Embryonic facial prominence (tissue), 1 donor: ENCODE measurements around the gene CDH12.
"Not testable (repeated sequence)": the region's sequence is repeated elsewhere in the genome, so short reads cannot be mapped to it uniquely, and the experiment has no call there.

ENCODE experiments used
- DNase-seq: peaks from one replicate; pipeline ENCODE4 v3.0.0-alpha.2; 2016; ENCODE audit errors: extremely low spot score

The CDH12 gene

GRCh38 chr5:22650511-22650910 lies 202.6 kb downstream of the CDH12 start:
- DNase-seq, result no peak

- no peak for DNase-seq
Measured at GRCh38 chr5:22649074-22649473, 204.1 kb downstream of the CDH12 start.

GRCh38 chr5:22644859-22645258 lies 208.3 kb downstream of the CDH12 start:
- DNase-seq, result no peak

DNA sequence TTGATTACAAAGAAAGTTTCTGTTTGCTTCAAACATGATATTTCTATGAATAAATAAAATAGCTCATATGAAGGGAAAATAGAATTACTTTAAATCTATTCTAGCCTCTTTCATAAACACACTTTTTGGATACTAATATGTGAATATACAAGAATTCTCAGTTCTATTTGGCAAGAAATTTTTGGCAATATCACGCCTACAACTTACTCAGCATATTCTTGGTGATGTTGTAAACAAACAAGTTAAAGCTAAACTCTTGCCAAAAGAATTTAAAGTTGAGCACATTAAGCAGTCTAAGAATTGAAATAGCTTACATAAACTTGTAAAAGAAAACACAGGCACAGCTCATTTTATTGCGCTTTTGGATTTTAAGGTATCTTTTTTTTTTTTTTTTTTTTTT lies 209.8 kb downstream of the CDH12 start:
- DNase-seq, result no peak

DNA sequence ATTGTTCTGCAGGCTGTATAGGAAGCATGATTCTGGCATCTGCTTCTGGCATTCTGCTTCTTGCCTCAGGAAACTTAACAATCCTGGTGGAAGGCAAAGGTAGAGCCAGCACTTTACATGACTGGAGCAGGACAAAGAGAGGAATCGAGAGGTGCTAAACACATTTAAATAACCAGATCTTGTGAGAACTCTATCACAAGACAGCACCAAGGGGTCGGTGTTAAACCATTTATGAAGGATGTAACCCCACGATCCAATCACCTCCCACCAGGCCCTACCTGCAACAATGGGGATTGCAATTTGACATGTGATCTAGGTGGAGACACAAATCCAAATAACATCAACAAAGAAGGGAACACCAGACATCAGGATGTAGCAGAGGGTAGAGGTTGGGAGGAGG lies 221.5 kb downstream of the CDH12 start:
- DNase-seq, result no peak

GRCh38 chr5:22627029-22627428 lies 226.1 kb downstream of the CDH12 start:
- DNase-seq, result no peak

- DNase-seq, result no peak
Measured at GRCh38 chr5:22625451-22625850, 227.7 kb downstream of the CDH12 start.

- no peak for DNase-seq
Measured at GRCh38 chr5:22621084-22621483, 232.1 kb downstream of the CDH12 start.

- no peak for DNase-seq
Measured at GRCh38 chr5:22615964-22616363, 237.2 kb downstream of the CDH12 start.

- DNase-seq, result no peak
Measured at GRCh38 chr5:22614486-22615094, 238.6 kb downstream of the CDH12 start.

GRCh38 chr5:22612928-22613327 lies 240.2 kb downstream of the CDH12 start:
- DNase-seq, result no peak

DNA sequence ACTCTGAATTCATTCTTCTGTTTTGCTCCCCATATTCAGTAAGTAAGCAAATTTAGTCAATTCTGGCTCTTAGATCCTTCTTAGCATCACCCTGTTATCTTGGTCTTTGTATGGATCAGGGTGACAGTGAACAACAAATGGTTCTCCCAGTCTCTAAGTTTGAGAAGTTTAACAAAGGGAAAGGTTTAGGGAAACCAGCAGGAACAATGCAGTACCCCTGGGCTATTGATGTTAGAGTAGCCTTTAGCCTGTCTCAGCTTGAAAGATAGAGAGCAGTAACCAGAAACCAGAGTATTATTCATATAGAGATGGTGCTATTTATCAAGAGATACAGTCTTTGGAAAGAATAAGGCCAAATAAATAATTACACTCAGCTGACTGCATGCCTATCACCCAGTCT lies 241.8 kb downstream of the CDH12 start:
- no peak for DNase-seq

DNA sequence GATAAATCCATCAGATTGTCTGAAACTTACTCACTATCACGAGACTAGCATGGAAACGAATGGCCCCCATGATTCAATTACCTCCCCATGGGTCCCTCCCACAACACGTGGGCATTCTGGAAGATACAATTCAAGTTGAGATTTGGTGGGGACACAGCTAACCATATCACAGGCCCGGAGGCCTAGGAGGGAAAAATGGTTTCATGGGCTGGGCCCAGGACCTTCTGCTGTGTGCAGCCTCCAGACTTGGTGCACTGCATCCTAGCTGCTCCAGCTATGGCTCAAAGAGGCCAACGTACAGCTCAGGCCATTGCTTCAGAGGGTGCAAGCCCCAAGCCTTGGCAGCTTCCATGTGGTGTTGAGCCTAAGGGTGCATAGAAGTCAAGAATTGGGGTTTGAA lies 245.6 kb downstream of the CDH12 start:
- DNase-seq, result not testable (repeated sequence)

DNA sequence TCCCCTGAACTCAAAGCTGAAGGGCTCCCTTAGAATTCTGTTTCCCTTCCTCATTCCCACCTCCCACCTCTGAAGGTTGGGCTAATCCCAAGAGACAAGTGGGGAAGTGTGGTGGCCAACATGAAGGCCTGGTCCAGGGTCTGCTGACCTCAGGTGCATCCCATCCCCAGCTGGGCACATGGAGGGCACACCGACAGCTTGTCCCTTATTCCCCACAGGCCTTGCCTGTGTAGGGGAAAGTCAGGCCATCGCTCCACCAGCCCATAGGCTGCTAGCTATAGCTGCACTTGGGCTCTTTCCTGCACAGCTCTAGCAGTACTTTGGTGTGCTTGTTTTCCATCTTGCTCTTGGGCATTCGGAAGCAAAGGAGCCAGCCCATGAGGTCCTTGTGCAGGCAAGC lies 247.7 kb downstream of the CDH12 start:
- no peak for DNase-seq

- no peak for DNase-seq
Measured at GRCh38 chr5:22604711-22605110, 248.4 kb downstream of the CDH12 start.

DNA sequence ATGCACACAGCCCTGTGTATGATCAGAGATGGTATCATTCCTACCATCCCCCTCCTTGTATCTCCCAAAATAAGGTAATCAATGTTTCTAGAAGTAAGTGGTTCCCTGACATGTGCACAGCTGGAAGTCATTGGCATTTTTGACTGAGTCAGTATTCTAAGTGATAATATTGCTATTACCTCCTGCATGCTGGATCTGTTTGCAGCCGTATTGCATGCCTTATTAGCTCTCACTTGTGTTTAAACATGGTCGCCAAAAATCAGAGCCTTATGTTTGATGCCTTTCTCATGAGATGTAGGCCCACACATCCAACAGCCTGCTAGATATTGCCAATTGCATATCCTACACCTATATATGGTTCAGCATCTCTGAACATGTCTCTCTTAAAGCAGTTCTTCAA lies 254.3 kb downstream of the CDH12 start:
- DNase-seq, result no peak

DNA sequence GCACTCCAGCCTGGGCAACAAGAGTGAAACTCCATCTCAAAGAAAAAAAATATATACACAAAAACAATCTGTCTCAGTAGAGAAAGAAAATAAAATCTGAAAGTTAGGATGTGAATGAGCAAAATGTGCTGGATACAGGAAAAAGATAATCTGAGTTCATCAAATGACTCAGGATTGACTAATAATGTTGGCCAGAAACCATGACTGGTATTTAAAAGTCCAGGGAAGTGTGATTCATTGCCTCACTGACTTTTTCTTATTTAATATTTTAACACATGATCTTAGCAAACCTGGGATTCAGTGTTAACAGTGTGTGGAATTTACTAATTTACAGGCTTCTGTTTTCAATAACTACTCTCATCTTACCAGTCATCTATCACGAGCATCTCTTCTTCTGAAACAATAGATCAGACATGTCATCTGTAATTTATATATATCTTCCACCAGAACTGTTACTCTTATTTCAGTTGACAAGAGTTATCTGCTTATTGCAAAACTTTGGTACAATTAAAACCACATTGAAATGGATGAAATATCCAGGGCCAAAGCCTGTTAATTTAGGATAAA lies 256.7 kb downstream of the CDH12 start:
- no peak for DNase-seq

GRCh38 chr5:22594491-22594890 lies 258.7 kb downstream of the CDH12 start:
- DNase-seq, result no peak

GRCh38 chr5:22593592-22593991 lies 259.6 kb downstream of the CDH12 start:
- DNase-seq, result no peak

GRCh38 chr5:22591461-22591860 lies 261.7 kb downstream of the CDH12 start:
- DNase-seq, result no peak

- no peak for DNase-seq
Measured at GRCh38 chr5:22590677-22591268, 262.4 kb downstream of the CDH12 start.

DNA sequence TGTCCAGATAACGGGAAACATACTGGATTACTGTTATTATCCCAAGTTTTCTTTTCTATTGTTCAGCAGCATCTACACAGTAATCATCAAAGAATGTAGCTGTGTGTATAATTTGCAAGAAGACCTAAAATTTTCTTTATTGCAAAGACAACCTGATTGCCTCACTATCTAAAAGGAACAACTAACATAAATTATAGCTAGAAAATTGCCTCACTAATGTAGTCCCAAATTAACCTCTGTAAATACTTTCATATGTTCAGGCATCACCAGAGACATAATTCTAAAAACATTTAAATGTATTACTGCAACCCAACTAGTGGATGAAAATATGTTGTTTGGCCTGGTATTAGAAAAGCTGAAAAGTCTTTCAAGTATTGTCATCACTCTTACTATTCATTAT lies 275.4 kb downstream of the CDH12 start:
- DNase-seq, result no peak

- DNase-seq, result no peak
Measured at GRCh38 chr5:22577006-22577405, 276.1 kb downstream of the CDH12 start.

- DNase-seq, result no peak
Measured at GRCh38 chr5:22572941-22573340, 280.2 kb downstream of the CDH12 start.
